CD8-positive, alpha-beta memory T cell (primary cell): ENCODE data around the gene WNK1. TPM values are rescaled to one million over a fixed set of nuclear protein-coding genes. Genes with fewer than 3 reads are reported as not detected.
A peak's percentile ranks its signal among the peaks of the same experiment; 100 is the strongest.
"Not testable (repeated sequence)": the region's sequence is repeated elsewhere in the genome, so short reads cannot be mapped to it uniquely, and the experiment has no call there.

Experiments used
- CTCF ChIA-PET: fragments of 350-600 bp; sonication (Branson Sonifier 250); formaldehyde crosslinking; loops from one replicate; lab custom pipeline; 2021; ENCODE audit warnings: antibody characterized with exemption; lab: Charles Lee
- POLR2A ChIA-PET: fragments of 350-600 bp; sonication (Branson Sonifier 250); formaldehyde crosslinking; loops from one replicate; lab custom pipeline; 2021; ENCODE audit warnings: antibody characterized with exemption; lab: Charles Lee
- DNase-seq, 5 donors: peaks; one replicate each; pipeline versions ENCODE4 v3.0.0 to v3.0.0-alpha.2; 2020 to 2022; ENCODE audit warnings: mixed read lengths in 1 of 5
- H3K27ac ChIP-seq: one replicate; pipeline ENCODE4 v1.7.0; 2013; ENCODE audit warnings: low read depth, mild to moderate bottlenecking, low read length, moderate library complexity
- H3K27me3 ChIP-seq: 2 replicates; pipeline ENCODE4 v1.7.0; 2013; ENCODE audit warnings: low read length, mild to moderate bottlenecking; ENCODE audit not compliant: insufficient read depth, poor library complexity, severe bottlenecking
- H3K36me3 ChIP-seq: 2 replicates; pipeline ENCODE4 v1.7.0; 2013; ENCODE audit warnings: mild to moderate bottlenecking, low read length, moderate library complexity; ENCODE audit not compliant: insufficient read depth
- H3K4me1 ChIP-seq: 2 replicates; pipeline ENCODE4 v1.7.0; 2013; ENCODE audit warnings: mild to moderate bottlenecking, low read length, moderate library complexity; ENCODE audit not compliant: insufficient read depth
- H3K4me3 ChIP-seq: 2 replicates; pipeline ENCODE4 v1.7.0; 2013; ENCODE audit warnings: mild to moderate bottlenecking, low read length
- H3K9me3 ChIP-seq: 2 replicates; pipeline ENCODE4 v1.7.0; 2013; ENCODE audit warnings: mild to moderate bottlenecking, low read length
- H3K27ac Mint-ChIP-seq, 8 donors: one replicate each; pipeline ENCODE4 v1.8.0; 2020 to 2021; ENCODE audit warnings: mixed read lengths in 8 of 8, mild to moderate bottlenecking in 6 of 8, inconsistent platforms in 3 of 8, moderate library complexity in 3 of 8
- H3K27me3 Mint-ChIP-seq, 2 donors: one replicate each; pipeline ENCODE4 v1.8.0; 2020 to 2021; ENCODE audit warnings: mixed read lengths in 2 of 2, mild to moderate bottlenecking in 1 of 2, moderate library complexity in 1 of 2
- H3K36me3 Mint-ChIP-seq, 3 donors: one replicate each; pipeline ENCODE4 v1.8.0; 2020 to 2021; ENCODE audit warnings: mixed read lengths in 3 of 3, inconsistent platforms in 1 of 3, mild to moderate bottlenecking in 1 of 3
- H3K4me1 Mint-ChIP-seq, 3 donors: one replicate each; pipeline ENCODE4 v1.8.0; 2020 to 2021; ENCODE audit warnings: mixed read lengths in 3 of 3, inconsistent platforms in 1 of 3, mild to moderate bottlenecking in 1 of 3
- H3K4me3 Mint-ChIP-seq, 7 donors: one replicate each; pipeline ENCODE4 v1.8.0; 2020 to 2021; ENCODE audit warnings: mixed read lengths in 7 of 7, mild to moderate bottlenecking in 6 of 7, moderate library complexity in 4 of 7, inconsistent platforms in 2 of 7
- H3K9me3 Mint-ChIP-seq, 5 donors: one replicate each; pipeline ENCODE4 v1.8.0; 2020 to 2022; ENCODE audit warnings: mixed read lengths in 5 of 5, mild to moderate bottlenecking in 3 of 5, moderate library complexity in 2 of 5, inconsistent platforms in 1 of 5
- polyA plus RNA-seq: library from polyadenylated mRNA; unstranded; fragments of 300-500 nt; fragmentation: Illumina TruSeq; gene quantifications from one replicate; pipeline ENCODE4 v1.2.3, GENCODE V29; 2021
- total RNA-seq, 2 experiments: library from RNA; stranded (reverse); gene quantifications; one replicate each; pipeline ENCODE4 v1.2.3, GENCODE V29; 2021

WNK1 gene
- total and polyA plus RNA-seq, 3 experiments from 2014 or later = 47.4 to 176 (median 174) TPM

GRCh38 chr12:846421-846820 is 94.0 kb downstream of the WNK1 start:
- Histone ChIP-seq H3K4me1 (no peaks in the 10 kb centered on the region), H3K27me3 (no peaks in the 10 kb centered on the region), H3K36me3 (no peaks in the 10 kb centered on the region), H3K9me3 (no peaks in the 10 kb centered on the region), H3K27ac (no peak overlapping the region), H3K4me3 (no peak overlapping the region)
- no peaks in the 10 kb centered on the region for H3K27me3 Mint-ChIP-seq
- no peak overlapping the region for H3K4me3 Mint-ChIP-seq
- DNase-seq = no peak
- H3K4me1 Mint-ChIP-seq = peaks cover 55 to 81% (median 77%) of the 10 kb centered on the region in 3 donors
- POLR2A ChIA-PET = no interaction called here
- peaks cover 8 to 39% (median 11%) of the 10 kb centered on the region in 3 donors for H3K36me3 Mint-ChIP-seq
- H3K27ac Mint-ChIP-seq = peak overlapping the region in 4 of 8 donors; percentile 3 to 42 (median 12)
- CTCF ChIA-PET = no interaction called here
- peaks cover 0 to 4% (median 0%) of the 10 kb centered on the region in 5 donors for H3K9me3 Mint-ChIP-seq

DNA sequence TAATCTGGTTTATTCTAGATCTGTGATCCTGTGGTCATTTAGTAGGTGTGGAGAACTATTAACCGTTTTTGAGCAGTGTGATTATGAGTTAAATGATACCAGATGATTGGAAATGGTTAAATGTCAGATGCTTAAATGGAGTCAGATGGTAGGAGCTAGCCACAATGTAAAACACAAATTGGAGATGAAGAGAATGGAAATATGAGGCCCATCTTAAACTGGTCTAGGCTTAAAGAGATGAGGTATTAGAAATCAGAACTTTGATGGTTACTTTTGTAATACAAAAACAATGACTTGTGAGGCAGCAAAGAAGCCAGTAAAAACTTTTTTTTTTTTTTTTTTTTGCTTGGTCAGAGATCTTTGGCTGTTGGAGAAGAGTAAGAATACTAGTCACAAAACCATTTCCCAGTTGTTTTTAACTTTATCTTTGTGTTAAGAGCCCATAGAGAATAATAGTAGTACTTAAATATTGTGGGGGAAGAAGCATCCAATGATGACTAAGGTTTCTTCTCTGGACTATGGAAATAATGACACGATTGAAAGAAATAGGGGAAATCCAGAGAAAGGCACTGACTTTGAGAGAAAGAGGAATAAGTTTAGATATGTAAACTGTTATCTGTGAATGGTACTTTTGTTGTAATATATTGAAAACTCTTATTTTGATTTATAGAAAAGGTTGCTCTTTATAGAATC is 95.9 kb downstream of the WNK1 start:
- Histone ChIP-seq H3K4me1 (no peaks in the 10 kb centered on the region), H3K36me3 (no peaks in the 10 kb centered on the region), H3K27me3 (no peaks in the 10 kb centered on the region), H3K9me3 (no peaks in the 10 kb centered on the region), H3K4me3 (no peak overlapping the region), H3K27ac (no peak overlapping the region)
- H3K36me3 Mint-ChIP-seq = peaks cover 8 to 31% (median 11%) of the 10 kb centered on the region in 3 donors
- ChIA-PET CTCF (interaction anchor here (0.7 kb wide), 1 partner anchor 142 kb away, joined by 3 read pairs; no protein-coding TSS in a partner anchor), POLR2A (no interaction called here)
- no peaks in the 10 kb centered on the region for H3K27me3 Mint-ChIP-seq
- DNase-seq = no peak
- no peak overlapping the region for H3K4me3 Mint-ChIP-seq
- peaks cover 0 to 4% (median 0%) of the 10 kb centered on the region in 5 donors for H3K9me3 Mint-ChIP-seq
- H3K27ac Mint-ChIP-seq = peak overlapping the region in 6 of 8 donors; percentile 15 to 64 (median 33)
- peaks cover 57 to 79% (median 77%) of the 10 kb centered on the region in 3 donors for H3K4me1 Mint-ChIP-seq

DNA sequence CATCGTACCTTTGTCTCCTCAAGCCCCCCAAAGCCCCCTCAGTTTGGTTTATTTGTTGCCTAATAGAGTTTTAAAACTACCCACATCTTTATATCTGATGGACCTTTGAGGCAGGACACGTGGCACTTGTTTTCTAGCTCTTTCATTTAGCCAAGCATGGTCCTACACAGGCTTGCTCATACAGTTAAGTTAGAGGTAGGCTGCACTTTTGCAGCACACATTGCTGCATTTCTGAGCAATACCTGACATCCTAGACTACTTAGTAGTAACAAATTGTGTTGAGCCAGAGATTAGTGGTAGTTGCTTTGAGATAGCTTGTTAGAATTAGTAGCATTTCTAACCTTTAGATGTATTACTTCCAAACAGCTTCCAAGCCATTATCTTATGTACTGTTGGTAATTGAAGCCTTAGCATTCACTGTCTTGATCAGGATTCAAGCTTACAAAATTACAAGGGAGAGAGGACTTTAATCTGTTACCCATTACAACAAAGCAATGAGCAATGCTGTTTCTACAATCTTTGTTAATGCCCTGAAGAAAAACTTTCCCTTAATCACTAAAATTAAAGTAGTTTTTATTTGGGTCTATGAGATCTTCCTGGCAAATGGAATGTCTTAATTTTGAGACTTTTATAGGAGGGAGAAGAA is 96.6 kb downstream of the WNK1 start:
- no peaks in the 10 kb centered on the region for H3K4me1 ChIP-seq
- POLR2A ChIA-PET = no interaction called here

DNA sequence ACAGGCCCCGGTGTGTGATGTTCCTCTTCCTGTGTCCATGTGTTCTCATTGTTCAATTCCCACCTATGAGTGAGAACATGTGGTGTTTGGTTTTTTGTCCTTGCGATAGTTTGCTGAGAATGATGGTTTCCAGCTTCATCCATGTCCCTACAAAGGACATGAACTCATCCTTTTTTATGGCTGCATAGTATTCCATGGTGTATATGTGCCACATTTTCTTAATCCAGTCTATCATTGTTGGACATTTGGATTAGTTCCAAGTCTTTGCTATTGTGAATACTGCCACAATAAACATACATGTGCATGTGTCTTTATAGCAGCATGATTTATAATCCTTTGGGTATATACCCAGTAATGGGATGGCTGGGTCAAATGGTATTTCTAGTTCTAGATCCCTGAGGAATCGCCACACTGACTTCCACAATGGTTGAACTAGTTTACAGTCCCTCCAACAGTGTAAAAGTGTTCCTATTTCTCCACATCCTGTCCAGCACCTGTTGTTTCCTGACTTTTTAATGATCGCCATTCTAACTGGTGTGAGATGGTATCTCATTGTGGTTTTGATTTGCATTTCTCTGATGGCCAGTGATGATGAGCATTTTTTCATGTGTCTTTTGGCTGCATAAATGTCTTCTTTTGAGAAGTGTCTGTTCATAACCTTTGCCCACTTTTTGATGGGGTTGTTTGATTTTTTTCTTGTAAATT is 97.5 kb downstream of the WNK1 start:
- H3K27ac ChIP-seq, CTCF ChIA-PET, POLR2A ChIA-PET, H3K4me1 ChIP-seq, H3K4me3 ChIP-seq, DNase-seq, H3K9me3 Mint-ChIP-seq, H3K9me3 ChIP-seq, H3K27me3 Mint-ChIP-seq, H3K4me3 Mint-ChIP-seq, H3K36me3 ChIP-seq, H3K27me3 ChIP-seq: not testable (repeated sequence)
- Mint-ChIP-seq H3K27ac (peak overlapping the region in 1 of 8 donors; percentile 10), H3K4me1 (peaks cover 53 to 76% (median 76%) of the 10 kb centered on the region in 3 donors), H3K36me3 (peaks cover 8 to 25% (median 11%) of the 10 kb centered on the region in 3 donors)

More for the DNA sequence above, 96.6 kb downstream of the WNK1 start:
- Mint-ChIP-seq H3K4me1 (peaks cover 54 to 78% (median 76%) of the 10 kb centered on the region in 3 donors), H3K4me3 (no peak overlapping the region), H3K27me3 (no peaks in the 10 kb centered on the region), H3K36me3 (peaks cover 8 to 28% (median 11%) of the 10 kb centered on the region in 3 donors), H3K27ac (peak overlapping the region in 5 of 8 donors; percentile 24 to 66 (median 50)), H3K9me3 (peaks cover 0 to 4% (median 0%) of the 10 kb centered on the region in 5 donors)
- H3K9me3 ChIP-seq = no peaks in the 10 kb centered on the region
- CTCF ChIA-PET = no interaction called here
- DNase-seq = no peak
- H3K4me3 ChIP-seq = no peak overlapping the region
- H3K36me3 ChIP-seq = no peaks in the 10 kb centered on the region
- no peak overlapping the region for H3K27ac ChIP-seq
- H3K27me3 ChIP-seq = no peaks in the 10 kb centered on the region

- Histone ChIP-seq H3K27ac (no peak overlapping the region), H3K9me3 (no peaks in the 10 kb centered on the region), H3K4me1 (no peaks in the 10 kb centered on the region), H3K27me3 (no peaks in the 10 kb centered on the region), H3K4me3 (no peak overlapping the region), H3K36me3 (no peaks in the 10 kb centered on the region)
- DNase-seq = no peak
- Mint-ChIP-seq H3K9me3 (peaks cover 0 to 4% (median 0%) of the 10 kb centered on the region in 5 donors), H3K4me3 (peak overlapping the region in 2 of 7 donors; percentile 6 to 18), H3K27ac (peak overlapping the region in 7 of 8 donors; percentile 25 to 80 (median 59)), H3K27me3 (peaks cover 0 to 2% of the 10 kb centered on the region in 2 donors), H3K4me1 (peaks cover 44 to 73% (median 71%) of the 10 kb centered on the region in 3 donors), H3K36me3 (peaks cover 5 to 23% (median 11%) of the 10 kb centered on the region in 3 donors)
- ChIA-PET CTCF (no interaction called here), POLR2A (no interaction called here)
Observed at GRCh38 chr12:851343-851742, 99.0 kb downstream of the WNK1 start.

DNA sequence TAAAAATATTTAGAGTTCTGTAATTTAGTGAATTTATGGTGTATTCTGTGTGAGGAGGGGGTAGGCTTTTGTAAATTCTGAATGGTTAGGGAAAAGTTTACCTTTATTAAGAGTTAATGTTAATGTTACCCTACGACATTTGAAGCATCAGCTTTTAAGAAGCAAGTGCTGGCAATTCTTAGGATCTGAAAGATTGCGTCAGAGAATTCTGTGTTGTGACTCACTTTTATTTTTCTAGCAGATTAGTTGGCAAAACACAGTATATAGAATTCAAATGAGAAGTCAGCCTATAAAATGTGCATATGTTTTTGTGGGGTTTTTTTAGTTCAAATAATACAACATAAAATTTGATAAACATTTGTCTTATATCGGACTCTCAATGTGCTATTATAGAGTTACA is 99.5 kb downstream of the WNK1 start:
- Histone ChIP-seq H3K36me3 (no peaks in the 10 kb centered on the region), H3K9me3 (no peaks in the 10 kb centered on the region), H3K27me3 (no peaks in the 10 kb centered on the region), H3K4me3 (no peak overlapping the region), H3K27ac (no peak overlapping the region), H3K4me1 (no peaks in the 10 kb centered on the region)
- POLR2A ChIA-PET = no interaction called here
- CTCF ChIA-PET = no interaction called here
- H3K4me3 Mint-ChIP-seq = peak overlapping the region in 1 of 7 donors; percentile 6
- H3K9me3 Mint-ChIP-seq = peaks cover 0 to 4% (median 0%) of the 10 kb centered on the region in 5 donors
- H3K36me3 Mint-ChIP-seq = peaks cover 5 to 28% (median 11%) of the 10 kb centered on the region in 3 donors
- peaks cover 44 to 72% (median 67%) of the 10 kb centered on the region in 3 donors for H3K4me1 Mint-ChIP-seq
- DNase-seq = no peak
- peak overlapping the region in 6 of 8 donors; percentile 7 to 80 (median 63) for H3K27ac Mint-ChIP-seq
- H3K27me3 Mint-ChIP-seq = peaks cover 0 to 2% of the 10 kb centered on the region in 2 donors

DNA sequence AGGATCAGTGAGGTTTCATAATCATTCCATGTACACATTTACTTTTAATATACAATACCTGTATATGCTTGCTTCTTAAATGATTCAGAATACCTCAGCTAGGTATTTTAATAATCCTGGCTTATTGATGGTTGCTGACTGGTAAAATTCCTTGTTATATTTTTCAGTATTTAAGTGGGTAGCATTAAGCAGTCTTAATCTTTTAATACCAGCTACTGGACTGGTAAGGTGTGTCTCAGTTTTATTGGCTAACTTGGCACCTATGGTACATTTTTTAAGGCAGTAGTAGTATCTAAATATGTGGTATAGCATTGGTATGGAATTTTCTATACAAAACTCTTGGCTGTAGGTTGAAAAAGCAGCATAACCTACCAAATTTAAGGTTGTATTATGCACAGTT is 100.5 kb downstream of the WNK1 start:
- Histone ChIP-seq H3K4me1 (no peaks in the 10 kb centered on the region), H3K36me3 (peaks cover 7% of the 10 kb centered on the region), H3K9me3 (no peaks in the 10 kb centered on the region), H3K4me3 (no peak overlapping the region), H3K27ac (no peak overlapping the region), H3K27me3 (no peaks in the 10 kb centered on the region)
- no peak for DNase-seq
- H3K4me3 Mint-ChIP-seq = no peak overlapping the region
- POLR2A ChIA-PET = no interaction called here
- H3K4me1 Mint-ChIP-seq = peaks cover 42 to 67% (median 66%) of the 10 kb centered on the region in 3 donors
- peaks cover 0 to 4% (median 0%) of the 10 kb centered on the region in 5 donors for H3K9me3 Mint-ChIP-seq
- H3K27me3 Mint-ChIP-seq = peaks cover 0 to 2% of the 10 kb centered on the region in 2 donors
- CTCF ChIA-PET = no interaction called here
- H3K27ac Mint-ChIP-seq = peak overlapping the region in 5 of 8 donors; percentile 1 to 64 (median 10)
- H3K36me3 Mint-ChIP-seq = peaks cover 5 to 34% (median 17%) of the 10 kb centered on the region in 3 donors
